Naive thymus-derived CD4-positive, alpha-beta T cell (primary cell): Measurements from ENCODE around the gene DYRK2. TPM values are rescaled to one million over a fixed set of nuclear protein-coding genes. Genes with fewer than 3 reads are reported as not detected.

Experiments used
- ATAC-seq: fragments of 150-1000 bp; cut with Tn5 transposase; 2 replicates; pipeline ENCODE4 v1.10.0; 2021; ENCODE audit warnings: mild to moderate bottlenecking, moderate library complexity
- CTCF ChIA-PET: fragments of 350-600 bp; sonication (Branson Sonifier 250); formaldehyde crosslinking; loops from one replicate; lab custom pipeline; 2021; ENCODE audit warnings: antibody characterized with exemption; lab: Charles Lee
- POLR2A ChIA-PET: fragments of 350-600 bp; sonication (Branson Sonifier 250); formaldehyde crosslinking; loops from one replicate; lab custom pipeline; 2021; ENCODE audit warnings: antibody characterized with exemption, inconsistent platforms; lab: Charles Lee
- DNase-seq, 9 donors: peaks; one replicate each; pipeline versions ENCODE4 v3.0.0 to v3.0.0-alpha.2; 2020 to 2022; ENCODE audit warnings: mixed read lengths in 1 of 9
- H3K27ac ChIP-seq: one replicate; pipeline ENCODE4 v1.7.0; 2013; ENCODE audit warnings: mild to moderate bottlenecking, low read depth, low read length, moderate library complexity
- H3K27me3 ChIP-seq, 2 donors: one replicate each; pipeline ENCODE4 v1.7.0; 2013; ENCODE audit warnings: low read length in 2 of 2, mild to moderate bottlenecking in 2 of 2, moderate library complexity in 2 of 2; ENCODE audit not compliant: control insufficient read depth in 2 of 2, insufficient read depth in 2 of 2
- H3K36me3 ChIP-seq, 3 experiments: 1 replicate in 2 of 3; 2 replicates in 1 of 3; pipeline ENCODE4 v1.7.0; 2013; ENCODE audit warnings: low read length in 3 of 3, mild to moderate bottlenecking in 3 of 3, moderate library complexity in 1 of 3; ENCODE audit not compliant: insufficient read depth in 3 of 3, control insufficient read depth in 2 of 3
- H3K4me1 ChIP-seq, 2 donors: one replicate each; pipeline ENCODE4 v1.7.0; 2013; ENCODE audit warnings: low read length in 2 of 2, mild to moderate bottlenecking in 2 of 2, moderate library complexity in 1 of 2; ENCODE audit not compliant: control insufficient read depth in 2 of 2, insufficient read depth in 2 of 2
- H3K4me3 ChIP-seq: 2 replicates; pipeline ENCODE4 v1.7.0; 2013; ENCODE audit warnings: mild to moderate bottlenecking, low read length
- H3K9me3 ChIP-seq, 3 experiments: 1 replicate in 2 of 3; 2 replicates in 1 of 3; pipeline ENCODE4 v1.7.0; 2013; ENCODE audit warnings: low read length in 3 of 3; ENCODE audit not compliant: control insufficient read depth in 2 of 3
- H3K27ac Mint-ChIP-seq, 9 donors: one replicate each; pipeline ENCODE4 v1.8.0; 2020 to 2022; ENCODE audit warnings: mixed read lengths in 9 of 9, mild to moderate bottlenecking in 8 of 9, moderate library complexity in 5 of 9, inconsistent platforms in 2 of 9
- H3K27me3 Mint-ChIP-seq, 5 donors: one replicate each; pipeline ENCODE4 v1.8.0; 2021 to 2022; ENCODE audit warnings: mixed read lengths in 5 of 5, mild to moderate bottlenecking in 1 of 5
- H3K36me3 Mint-ChIP-seq, 5 donors: one replicate each; pipeline ENCODE4 v1.8.0; 2020 to 2022; ENCODE audit warnings: mixed read lengths in 5 of 5, mild to moderate bottlenecking in 3 of 5, inconsistent platforms in 1 of 5
- H3K4me1 Mint-ChIP-seq, 7 donors: one replicate each; pipeline ENCODE4 v1.8.0; 2020 to 2022; ENCODE audit warnings: mixed read lengths in 7 of 7, mild to moderate bottlenecking in 3 of 7, inconsistent platforms in 1 of 7
- H3K4me3 Mint-ChIP-seq, 10 donors: one replicate each; pipeline ENCODE4 v1.8.0; 2020 to 2022; ENCODE audit warnings: mild to moderate bottlenecking in 10 of 10, mixed read lengths in 10 of 10, moderate library complexity in 6 of 10, inconsistent platforms in 2 of 10
- H3K9me3 Mint-ChIP-seq, 11 donors: one replicate each; pipeline ENCODE4 v1.8.0; 2020 to 2022; ENCODE audit warnings: mixed read lengths in 11 of 11, mild to moderate bottlenecking in 4 of 11, inconsistent platforms in 1 of 11, moderate library complexity in 1 of 11
- intact Hi-C, 2 donors: fragments of 100-400 bp; cut with micrococcal nuclease; formaldehyde crosslinking; loops; one replicate each; pipeline ENCODE4 v1.15.1; 2023
- polyA plus RNA-seq, 2 donors: library from polyadenylated mRNA; unstranded; fragments of 300-500 nt; fragmentation: Illumina TruSeq; gene quantifications; one replicate each; pipeline ENCODE4 v1.2.3, GENCODE V29; 2021
- total RNA-seq, 6 experiments: library from RNA in 5 of 6; stranded (reverse) in 5 of 6; gene quantifications; 1 replicate in 5 of 6; 2 replicates in 1 of 6; pipeline ENCODE4 v1.2.3 and lab custom pipeline; 2021 to 2026

DYRK2 gene
- total and polyA plus RNA-seq, 7 experiments from 2014 or later = 55.3 to 157 (median 98.1) TPM

DNA sequence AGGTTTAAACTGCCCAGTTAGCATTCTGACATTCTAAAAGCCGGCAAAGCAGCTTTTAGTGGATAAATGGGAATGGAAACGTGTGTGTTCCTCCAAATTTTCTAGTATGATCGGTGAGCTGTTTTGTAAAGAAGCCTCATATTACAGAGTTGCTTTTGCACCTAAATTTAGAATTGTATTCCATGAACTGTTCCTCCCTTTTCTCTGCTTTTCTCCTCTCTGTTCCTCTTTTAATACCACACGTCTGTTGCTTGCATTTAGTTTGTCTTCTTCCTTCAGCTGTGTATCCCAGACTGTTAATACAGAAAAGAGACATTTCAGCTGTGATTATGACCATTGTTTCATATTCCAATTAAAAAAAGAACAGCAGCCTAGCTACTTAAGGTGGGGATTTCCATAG is 10.7 kb downstream of the DYRK2 start:
- H3K4me1 Mint-ChIP-seq = peaks cover 54 to 100% (median 99%) of the 10 kb centered on the region in 7 donors
- H3K27me3 ChIP-seq = no peaks in the 10 kb centered on the region
- H3K36me3 Mint-ChIP-seq = peaks cover 16 to 66% (median 49%) of the 10 kb centered on the region in 5 donors
- ATAC-seq (no peak), DNase-seq (no peak)
- H3K27me3 Mint-ChIP-seq = no peaks in the 10 kb centered on the region
- H3K4me3 ChIP-seq = no peak overlapping the region
- H3K9me3 ChIP-seq = no peaks in the 10 kb centered on the region
- intact Hi-C loops = no loop called here
- no peak overlapping the region for H3K27ac ChIP-seq
- ChIA-PET POLR2A (interaction anchor here (0.7 to 1.0 kb wide), 2 partner anchors 14 to 29 kb away, joined by 3 read pairs; no protein-coding TSS in a partner anchor), CTCF (interaction anchor here (0.6 to 1.7 kb wide), 2 partner anchors 9 to 1584 kb away, joined by 3 to 4 read pairs; no protein-coding TSS in a partner anchor)
- peak overlapping the region in 8 of 10 donors; percentile 16 to 100 (median 44) for H3K4me3 Mint-ChIP-seq
- peaks cover 0 to 2% (median 0%) of the 10 kb centered on the region in 11 donors for H3K9me3 Mint-ChIP-seq
- H3K36me3 ChIP-seq = peaks cover 19 to 44% (median 38%) of the 10 kb centered on the region in 3 experiments
- H3K4me1 ChIP-seq = peaks cover 57 to 80% of the 10 kb centered on the region in 2 donors
- peak overlapping the region in 8 of 9 donors; percentile 2 to 88 (median 57) for H3K27ac Mint-ChIP-seq

DNA sequence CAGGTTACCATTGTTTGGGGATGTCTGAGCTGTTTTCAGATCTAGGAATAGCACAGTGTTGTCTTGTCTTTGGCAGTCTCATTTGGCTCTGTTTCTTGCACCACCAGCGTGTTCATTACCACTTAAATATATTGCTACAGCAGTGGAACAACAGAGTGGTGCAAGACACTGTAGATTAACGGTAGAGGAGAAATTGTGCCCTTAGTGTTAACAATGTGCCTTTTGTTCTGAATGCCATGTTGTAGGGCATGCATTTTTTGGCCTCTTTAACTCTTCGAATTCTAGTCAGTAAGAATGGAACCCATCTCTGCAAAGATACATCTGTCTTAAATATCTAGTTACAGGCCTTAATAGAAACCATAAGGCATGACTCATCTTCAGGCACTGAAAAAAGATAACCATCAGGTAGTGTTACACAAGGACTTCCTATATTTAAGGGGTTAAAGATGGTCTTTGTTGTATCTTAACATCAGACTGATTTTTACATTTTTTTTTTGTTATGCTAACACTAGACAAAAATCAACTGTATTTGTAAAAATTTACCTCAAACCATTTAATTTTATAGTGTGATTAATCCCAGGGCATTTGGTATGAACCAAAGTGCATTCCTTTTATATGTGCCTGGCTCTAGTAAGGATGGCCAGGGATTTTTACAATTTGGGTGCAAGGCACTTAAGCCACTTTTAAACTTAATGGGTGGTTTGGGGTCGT is 12.9 kb downstream of the DYRK2 start:
- DNase-seq (no peak), ATAC-seq (no peak)
- POLR2A ChIA-PET = interaction anchor here (1.0 kb wide), 1 partner anchor 24 kb away, joined by 4 read pairs; no protein-coding TSS in a partner anchor
- Mint-ChIP-seq H3K9me3 (no peaks in the 10 kb centered on the region), H3K36me3 (peaks cover 11 to 60% (median 38%) of the 10 kb centered on the region in 5 donors), H3K27me3 (no peaks in the 10 kb centered on the region), H3K4me1 (peaks cover 44 to 98% (median 93%) of the 10 kb centered on the region in 7 donors), H3K27ac (peak overlapping the region in 7 of 9 donors; percentile 20 to 71 (median 63)), H3K4me3 (peak overlapping the region in 6 of 10 donors; percentile 20 to 67 (median 52))
- Histone ChIP-seq H3K36me3 (peaks cover 15 to 40% (median 38%) of the 10 kb centered on the region in 3 experiments), H3K9me3 (no peaks in the 10 kb centered on the region), H3K27ac (no peak overlapping the region), H3K4me1 (peaks cover 38 to 69% of the 10 kb centered on the region in 2 donors), H3K4me3 (no peak overlapping the region), H3K27me3 (no peaks in the 10 kb centered on the region)
- intact Hi-C loops = loop anchor here in 1 of 2 donors (2.0 kb wide), 2 partner anchors 17 to 37 kb away; no protein-coding TSS in a partner anchor
- CTCF ChIA-PET = no interaction called here

DNA sequence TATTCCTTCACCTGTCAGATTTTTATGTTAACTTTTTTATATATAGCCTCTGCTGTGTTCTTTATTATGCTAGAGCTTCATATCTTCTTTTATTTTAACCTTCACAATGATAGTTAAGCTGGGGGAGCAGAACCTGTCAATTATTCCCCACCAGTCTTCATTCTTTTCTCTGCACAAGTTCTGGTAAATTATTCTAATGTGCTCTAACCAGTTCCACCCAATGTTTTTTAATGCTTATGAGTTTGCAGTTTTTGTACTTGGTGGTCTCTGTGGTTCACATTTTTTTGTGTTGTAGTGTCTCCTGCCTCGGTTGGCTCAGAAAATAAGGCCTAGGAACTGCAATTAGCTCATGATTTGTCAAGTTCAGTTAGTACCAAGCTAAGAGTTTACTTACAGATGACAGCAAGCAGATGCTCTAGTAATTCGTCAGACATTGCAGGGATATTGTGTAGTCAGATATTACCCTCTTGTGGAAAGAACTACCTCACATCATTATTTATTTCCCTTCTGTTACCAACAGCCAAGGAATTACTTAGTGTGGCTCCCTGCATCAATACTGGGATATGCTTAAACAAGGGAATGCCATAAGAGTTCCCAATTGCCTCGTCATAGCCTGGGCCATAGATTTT is 14.5 kb downstream of the DYRK2 start:
- Mint-ChIP-seq H3K27me3 (no peaks in the 10 kb centered on the region), H3K4me1 (peaks cover 34 to 98% (median 92%) of the 10 kb centered on the region in 7 donors), H3K27ac (peak overlapping the region in 7 of 9 donors; percentile 39 to 71 (median 56)), H3K9me3 (no peaks in the 10 kb centered on the region), H3K36me3 (peaks cover 13 to 56% (median 33%) of the 10 kb centered on the region in 5 donors), H3K4me3 (peak overlapping the region in 7 of 10 donors; percentile 2 to 67 (median 32))
- H3K4me1 ChIP-seq = peaks cover 37 to 68% of the 10 kb centered on the region in 2 donors
- ChIA-PET CTCF (interaction anchor here (0.6 to 2.0 kb wide), 6 partner anchors 8 to 521 kb away, joined by 3 to 8 read pairs (median 3); no protein-coding TSS in a partner anchor), POLR2A (interaction anchor here (0.6 to 1.8 kb wide), 6 partner anchors 8 to 304 kb away, joined by 3 to 7 read pairs (median 3); no protein-coding TSS in a partner anchor)
- no peak overlapping the region for H3K27ac ChIP-seq
- intact Hi-C loops = loop anchor here in 1 of 2 donors (1.0 to 2.0 kb wide), 2 partner anchors 16 to 307 kb away; no protein-coding TSS in a partner anchor
- DNase-seq (peak in 1 of 9 donors; percentile 21), ATAC-seq (no peak)
- H3K9me3 ChIP-seq = no peaks in the 10 kb centered on the region
- H3K27me3 ChIP-seq = no peaks in the 10 kb centered on the region
- no peak overlapping the region for H3K4me3 ChIP-seq
- H3K36me3 ChIP-seq = peaks cover 10 to 26% (median 23%) of the 10 kb centered on the region in 3 experiments

DNA sequence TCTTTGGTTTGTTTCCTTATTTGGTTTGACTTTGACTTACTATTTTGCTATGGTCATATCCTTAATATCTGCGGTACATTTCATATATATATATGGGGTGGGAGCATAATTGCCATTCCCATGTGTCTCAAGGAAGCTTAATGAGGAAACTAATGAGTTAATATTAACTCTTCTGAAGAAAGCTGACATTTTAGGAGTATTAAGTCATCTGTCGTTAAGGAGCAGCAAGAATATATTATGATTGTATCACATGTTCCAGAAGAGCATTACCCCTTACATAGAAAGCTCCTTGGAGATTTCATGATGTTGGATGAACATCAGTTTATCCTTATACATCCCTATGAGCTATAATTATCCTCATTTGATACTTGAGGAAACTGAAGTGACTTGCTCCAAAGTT is 15.6 kb downstream of the DYRK2 start:
- peaks cover 31 to 90% (median 82%) of the 10 kb centered on the region in 7 donors for H3K4me1 Mint-ChIP-seq
- no peak overlapping the region for H3K27ac ChIP-seq
- no peaks in the 10 kb centered on the region for H3K9me3 Mint-ChIP-seq
- peak overlapping the region in 5 of 9 donors; percentile 36 to 51 (median 44) for H3K27ac Mint-ChIP-seq
- H3K4me3 Mint-ChIP-seq = peak overlapping the region in 3 of 10 donors; percentile 2 to 67 (median 31)
- CTCF ChIA-PET = interaction anchor here (0.8 to 2.0 kb wide), 5 partner anchors 9 to 308 kb away, joined by 3 to 8 read pairs (median 3); no protein-coding TSS in a partner anchor
- no peak overlapping the region for H3K4me3 ChIP-seq
- POLR2A ChIA-PET = interaction anchor here (0.6 to 1.8 kb wide), 4 partner anchors 9 to 1018 kb away, joined by 3 to 7 read pairs (median 4); no protein-coding TSS in a partner anchor
- ATAC-seq (no peak), DNase-seq (no peak)
- H3K27me3 ChIP-seq = no peaks in the 10 kb centered on the region
- peaks cover 5 to 14% (median 12%) of the 10 kb centered on the region in 3 experiments for H3K36me3 ChIP-seq
- H3K4me1 ChIP-seq = peaks cover 37 to 57% of the 10 kb centered on the region in 2 donors
- intact Hi-C loops = loop anchor here in 1 of 2 donors (2.0 kb wide), 1 partner anchor 13 kb away; no protein-coding TSS in a partner anchor
- no peaks in the 10 kb centered on the region for H3K9me3 ChIP-seq
- H3K36me3 Mint-ChIP-seq = peaks cover 13 to 51% (median 30%) of the 10 kb centered on the region in 5 donors
- H3K27me3 Mint-ChIP-seq = no peaks in the 10 kb centered on the region

DNA sequence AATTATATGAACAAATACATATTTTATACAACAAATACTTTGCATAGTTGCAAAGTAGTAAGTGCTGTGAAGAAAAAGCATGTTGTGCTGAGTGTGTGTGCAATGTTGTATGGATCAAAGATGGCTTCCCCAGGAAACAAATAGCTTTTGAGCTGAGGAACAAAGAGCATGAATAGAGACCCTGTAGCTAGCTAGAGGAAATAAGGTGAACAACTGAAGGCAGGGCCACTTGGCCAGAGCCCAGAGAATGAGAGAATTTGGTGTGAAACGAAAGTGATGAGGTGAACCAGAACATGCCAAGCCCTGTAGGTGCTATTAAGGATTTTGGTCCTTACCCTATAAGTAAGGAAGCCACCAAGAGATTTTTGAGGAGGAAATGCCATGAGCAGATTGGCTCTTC is 17.1 kb downstream of the DYRK2 start:
- no peaks in the 10 kb centered on the region for H3K27me3 ChIP-seq
- Mint-ChIP-seq H3K27ac (peak overlapping the region in 8 of 9 donors; percentile 14 to 91 (median 68)), H3K9me3 (peaks cover 0 to 2% (median 0%) of the 10 kb centered on the region in 11 donors), H3K4me3 (peak overlapping the region in 6 of 10 donors; percentile 2 to 46 (median 28)), H3K27me3 (no peaks in the 10 kb centered on the region), H3K4me1 (peaks cover 34 to 88% (median 80%) of the 10 kb centered on the region in 7 donors), H3K36me3 (peaks cover 18 to 56% (median 34%) of the 10 kb centered on the region in 5 donors)
- intact Hi-C loops = loop anchor here in 1 of 2 donors (2.0 kb wide), 1 partner anchor 15 kb away; no protein-coding TSS in a partner anchor
- ChIA-PET CTCF (no interaction called here), POLR2A (interaction anchor here (0.6 to 1.5 kb wide), 3 partner anchors 13 to 75 kb away, joined by 3 to 5 read pairs (median 3); no protein-coding TSS in a partner anchor)
- no peaks in the 10 kb centered on the region for H3K9me3 ChIP-seq
- H3K4me3 ChIP-seq = no peak overlapping the region
- H3K36me3 ChIP-seq = peaks cover 5 to 10% (median 8%) of the 10 kb centered on the region in 3 experiments
- H3K4me1 ChIP-seq = peaks cover 32 to 43% of the 10 kb centered on the region in 2 donors
- ATAC-seq (no peak), DNase-seq (no peak)
- no peak overlapping the region for H3K27ac ChIP-seq
